ENCODE measurements around the gene MAPK11. TPM values are rescaled to one million over a fixed set of nuclear protein-coding genes. Genes with fewer than 3 reads are reported as not detected.

Gene MAPK11
- total RNA-seq, 1 experiment from 2014 or later = 5.5 TPM

DNA sequence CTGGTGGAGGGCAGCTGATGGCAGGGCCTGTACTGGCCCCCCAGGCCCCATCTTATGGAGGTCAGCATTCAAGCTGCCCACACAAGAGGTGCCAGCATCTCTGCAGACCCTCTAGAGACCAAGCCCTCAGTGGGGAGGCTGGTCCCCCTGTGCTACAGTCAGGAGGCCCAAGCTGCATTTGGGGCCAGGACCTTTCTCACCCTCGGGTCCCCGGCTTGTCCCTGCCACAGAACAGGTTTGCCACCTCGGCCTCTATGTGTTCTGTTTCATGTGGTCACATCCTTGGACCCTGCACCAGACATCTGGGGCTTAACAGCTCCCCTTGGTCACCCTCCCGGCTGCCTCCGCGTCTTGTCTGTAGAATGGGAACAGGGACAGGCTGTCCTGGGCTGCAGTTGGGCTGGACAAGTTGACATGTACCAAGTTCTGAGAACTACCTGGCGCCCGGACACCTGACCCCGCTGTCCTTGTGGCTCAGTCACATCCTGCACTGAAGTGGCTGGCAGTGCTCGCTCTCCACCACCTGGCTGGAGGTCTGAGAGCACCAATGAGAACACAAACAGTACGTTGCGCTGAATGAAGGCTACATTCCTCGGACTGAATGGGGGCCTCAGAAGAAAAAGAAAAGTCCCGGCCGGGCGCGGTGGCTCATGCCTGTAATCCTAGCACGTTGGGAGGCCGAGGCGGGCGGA lies 40.0 kb upstream of the MAPK11 start:
- no TSS peak for BruUV-seq (replicated peaks)
- H3K36me3 ChIP-seq (ENCODE audit: low read depth) = no peaks in the 10 kb centered on the region
- no peak for DNase-seq
- H3K4me2 ChIP-seq = no peak overlapping the region
- H3K9me2 ChIP-seq (ENCODE audit: insufficient read depth) = no peaks in the 10 kb centered on the region
- no peaks in the 10 kb centered on the region for H3K27me3 ChIP-seq (ENCODE audit: insufficient read depth, low read depth)
- H3F3A ChIP-seq (ENCODE audit: insufficient read depth, low read depth) = peaks cover 30% of the 10 kb centered on the region; the same call in 1 of the 2 replicates
- no peaks in the 10 kb centered on the region for H3K9me3 ChIP-seq (ENCODE audit: insufficient read depth, low read depth)
- peaks cover 19% of the 10 kb centered on the region for H3K79me2 ChIP-seq (ENCODE audit: low read depth)
- no peak overlapping the region for H3K27ac ChIP-seq
- CTCF ChIA-PET = no interaction called here
- no peak overlapping the region for H3K4me3 ChIP-seq
- POLR2A ChIA-PET (ENCODE audit: unreplicated experiment) = no interaction called here
- 0 out of 2 replicates have a peak, but pooled peaks cover 4% of the 10 kb centered on the region for H4K20me1 ChIP-seq (ENCODE audit: insufficient read depth)
- H2AFZ ChIP-seq = no peak overlapping the region
- TF ChIP-seq, protein P1, sequence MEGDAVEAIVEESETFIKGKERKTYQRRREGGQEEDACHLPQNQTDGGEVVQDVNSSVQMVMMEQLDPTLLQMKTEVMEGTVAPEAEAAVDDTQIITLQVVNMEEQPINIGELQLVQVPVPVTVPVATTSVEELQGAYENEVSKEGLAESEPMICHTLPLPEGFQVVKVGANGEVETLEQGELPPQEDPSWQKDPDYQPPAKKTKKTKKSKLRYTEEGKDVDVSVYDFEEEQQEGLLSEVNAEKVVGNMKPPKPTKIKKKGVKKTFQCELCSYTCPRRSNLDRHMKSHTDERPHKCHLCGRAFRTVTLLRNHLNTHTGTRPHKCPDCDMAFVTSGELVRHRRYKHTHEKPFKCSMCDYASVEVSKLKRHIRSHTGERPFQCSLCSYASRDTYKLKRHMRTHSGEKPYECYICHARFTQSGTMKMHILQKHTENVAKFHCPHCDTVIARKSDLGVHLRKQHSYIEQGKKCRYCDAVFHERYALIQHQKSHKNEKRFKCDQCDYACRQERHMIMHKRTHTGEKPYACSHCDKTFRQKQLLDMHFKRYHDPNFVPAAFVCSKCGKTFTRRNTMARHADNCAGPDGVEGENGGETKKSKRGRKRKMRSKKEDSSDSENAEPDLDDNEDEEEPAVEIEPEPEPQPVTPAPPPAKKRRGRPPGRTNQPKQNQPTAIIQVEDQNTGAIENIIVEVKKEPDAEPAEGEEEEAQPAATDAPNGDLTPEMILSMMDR (conservative IDR thresholded peaks at IDR 0.05) = no peak
- no peak for TF ChIP-seq EZH2 (IDR thresholded peaks at IDR 0.05; ENCODE audit: low read depth)
- intact Hi-C loops (cut with micrococcal nuclease; ENCODE audit: unreplicated experiment) = no loop called here
- H3K4me1 ChIP-seq (replicated peaks; ENCODE audit: insufficient read depth) = peaks cover 18% of the 10 kb centered on the region

DNA sequence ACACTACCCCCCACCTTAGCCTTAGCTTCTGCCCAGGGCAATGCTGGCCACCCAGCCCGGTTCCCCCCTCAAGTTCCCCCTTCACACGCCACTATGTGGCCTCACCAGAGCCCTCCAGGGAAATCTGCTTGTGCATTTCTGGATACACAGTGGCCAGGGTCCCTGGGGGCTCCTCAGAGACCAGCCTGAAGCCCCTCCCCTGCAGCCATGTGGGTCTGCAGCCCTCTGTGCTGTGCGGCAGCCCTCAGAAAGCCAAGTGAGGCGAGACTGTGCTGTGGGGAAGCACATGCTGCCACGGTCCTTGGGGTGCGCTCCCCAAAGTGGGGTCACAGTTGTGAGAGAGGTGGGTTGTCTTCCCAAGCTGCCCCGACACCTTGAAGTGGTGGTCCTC lies 39.4 kb upstream of the MAPK11 start:
- Histone ChIP-seq H3K79me2 (ENCODE audit: low read depth) (peaks cover 25% of the 10 kb centered on the region), H3K27me3 (ENCODE audit: insufficient read depth, low read depth) (no peaks in the 10 kb centered on the region), H3K4me1 (replicated peaks; ENCODE audit: insufficient read depth) (peaks cover 21% of the 10 kb centered on the region), H3K9me3 (ENCODE audit: insufficient read depth, low read depth) (no peaks in the 10 kb centered on the region), H4K20me1 (ENCODE audit: insufficient read depth) (peaks cover 10% of the 10 kb centered on the region; the same call in 1 of the 2 replicates), H3F3A (ENCODE audit: insufficient read depth, low read depth) (peaks cover 36% of the 10 kb centered on the region; the same call in 1 of the 2 replicates), H3K9me2 (ENCODE audit: insufficient read depth) (no peaks in the 10 kb centered on the region), H3K4me2 (no peak overlapping the region), H3K36me3 (ENCODE audit: low read depth) (no peaks in the 10 kb centered on the region), H2AFZ (no peak overlapping the region), H3K4me3 (no peak overlapping the region), H3K27ac (no peak overlapping the region)
- TF ChIP-seq EZH2 (IDR thresholded peaks at IDR 0.05; ENCODE audit: low read depth) = no peak
- TF ChIP-seq, protein P1 (conservative IDR thresholded peaks at IDR 0.05) = no peak
- POLR2A ChIA-PET (ENCODE audit: unreplicated experiment) = no interaction called here
- DNase-seq = no peak
- BruUV-seq (replicated peaks) = no TSS peak
- intact Hi-C loops (cut with micrococcal nuclease; ENCODE audit: unreplicated experiment) = loop anchor here (5.0 kb wide), 1 partner anchor 37 kb away; the partner anchor contains the start of gene MAPK11
- CTCF ChIA-PET = no interaction called here

DNA sequence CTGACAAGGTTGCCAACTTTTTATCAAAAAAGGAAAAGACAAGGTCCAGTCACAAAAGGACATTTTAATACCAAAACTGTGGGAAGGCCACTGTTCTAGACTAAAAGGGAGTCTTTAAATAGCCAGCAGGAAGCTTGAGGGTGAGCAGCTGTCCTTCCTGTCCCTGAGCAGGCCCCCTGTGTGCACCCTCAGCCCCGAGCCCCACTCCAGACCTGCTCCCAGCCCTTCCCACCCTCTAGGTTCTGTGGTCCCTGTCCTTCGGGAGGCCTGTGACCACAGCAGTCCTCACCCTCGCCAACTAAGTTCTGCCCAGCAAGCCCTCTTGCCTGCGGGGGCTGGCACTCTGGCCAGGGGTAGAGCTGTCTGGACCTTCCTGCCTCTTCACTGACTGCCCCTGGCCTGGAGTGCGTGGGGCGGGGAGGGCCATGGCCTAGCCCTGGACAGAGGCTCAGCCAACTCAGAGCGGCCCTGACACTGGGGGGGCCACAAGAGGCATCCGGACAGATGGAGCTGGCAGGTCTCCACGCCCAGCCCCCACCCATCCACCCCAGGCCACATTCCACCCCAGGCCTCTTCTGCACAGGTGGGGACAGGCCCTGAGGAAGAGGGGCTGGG lies 38.9 kb upstream of the MAPK11 start:
- peaks cover 30% of the 10 kb centered on the region for H3K79me2 ChIP-seq (ENCODE audit: low read depth)
- peaks cover 39% of the 10 kb centered on the region for H3F3A ChIP-seq (ENCODE audit: insufficient read depth, low read depth)
- BruUV-seq (replicated peaks) = no TSS peak
- H3K9me2 ChIP-seq (ENCODE audit: insufficient read depth) = no peaks in the 10 kb centered on the region
- no peaks in the 10 kb centered on the region for H3K9me3 ChIP-seq (ENCODE audit: insufficient read depth, low read depth)
- H3K4me2 ChIP-seq = no peak overlapping the region
- peaks cover 10% of the 10 kb centered on the region; the same call in 1 of the 2 replicates for H4K20me1 ChIP-seq (ENCODE audit: insufficient read depth)
- no peaks in the 10 kb centered on the region for H3K36me3 ChIP-seq (ENCODE audit: low read depth)
- ChIA-PET CTCF (no interaction called here), POLR2A (ENCODE audit: unreplicated experiment) (no interaction called here)
- DNase-seq = no peak
- H3K27ac ChIP-seq = no peak overlapping the region
- TF ChIP-seq, protein P1 (conservative IDR thresholded peaks at IDR 0.05) = no peak
- TF ChIP-seq EZH2 (IDR thresholded peaks at IDR 0.05; ENCODE audit: low read depth) = no peak
- no peak overlapping the region for H2AFZ ChIP-seq
- no peak overlapping the region for H3K4me3 ChIP-seq
- H3K4me1 ChIP-seq (replicated peaks; ENCODE audit: insufficient read depth) = peaks cover 21% of the 10 kb centered on the region
- H3K27me3 ChIP-seq (ENCODE audit: insufficient read depth, low read depth) = no peaks in the 10 kb centered on the region
- intact Hi-C loops (cut with micrococcal nuclease; ENCODE audit: unreplicated experiment) = loop anchor here (5.0 kb wide), 1 partner anchor 37 kb away; the partner anchor contains the start of gene MAPK11

Data from PC-9 (cell line).